K562 (cell line): ENCODE results near the gene FGFBP2. TPM values are rescaled to one million over a fixed set of nuclear protein-coding genes. Genes with fewer than 3 reads are reported as not detected.

Source experiments
- E2F4 ChIP-seq: sonication (generic); formaldehyde crosslinking; IDR thresholded peaks from 2 replicates; pipeline ENCODE4 v1.8.0; 2022; ENCODE audit warnings: mild to moderate bottlenecking, low read depth, missing genetic modification reagents
- NFRKB ChIP-seq: fragments of 450-650 bp; IDR thresholded peaks from 2 replicates; pipeline ENCODE4 v1.6.1; 2016; ENCODE audit warnings: low read depth
- THRB ChIP-seq: fragments of 450-650 bp; formaldehyde crosslinking; conservative IDR thresholded peaks from 2 replicates; pipeline ENCODE4 v1.4.0; 2022; ENCODE audit warnings: mild to moderate bottlenecking, missing genetic modification characterization
- ZNF518B ChIP-seq: fragments of 250-450 bp; sonication (Bioruptor Pico); IDR thresholded peaks from 2 replicates; pipeline ENCODE4 v1.5.0; 2021; ENCODE audit warnings: mild to moderate bottlenecking, moderate library complexity
- polyA plus RNA-seq, 8 experiments: library from polyadenylated mRNA; depleted of rRNA in 4 of 8; stranded (reverse) in 5 of 8; unstranded in 3 of 8; fragments of >200 nt; fragmentation: Nextera tagmentation in 2 of 8; fragmentation: Illumina TruSeq in 1 of 8; extraction: Ambion mirVana in 2 of 8; extraction: Trizol in 1 of 8; gene quantifications; 2 replicates each; pipeline versions ENCODE4 v1.2.1 to v1.2.3, GENCODE V29; 2011 to 2014; ENCODE audit warnings: inconsistent platforms in 1 of 8, missing spikeins in 1 of 8
- total RNA-seq, 7 experiments: library from RNA; depleted of rRNA in 6 of 7; stranded (reverse); fragments of >200 nt in 6 of 7; fragmentation: Illumina TruSeq in 2 of 7; extraction: Trizol in 2 of 7; gene quantifications; 2 replicates each; pipeline versions ENCODE4 v1.2.1 to v1.2.3, GENCODE V29; 2011 to 2021; ENCODE audit warnings: low replicate concordance in 1 of 7

The FGFBP2 gene
- total and polyA plus RNA-seq, 9 of the 15 experiments (the other 6 are each of a cell fraction or from before 2014, with no cell fraction given) = not detected

GRCh38 chr4:15912236-15912635, 50.7 kb downstream of the FGFBP2 start (continued):
- no peak for TF ChIP-seq ZNF518B
- TF ChIP-seq E2F4 (CRISPR knock-in tag) = no peak
- no peak for TF ChIP-seq NFRKB
- TF ChIP-seq THRB (CRISPR knock-in tag) = no peak

Other genes with a start within 250 kb of the FGFBP2 start
- gene CD38, start 184.8 kb downstream of the FGFBP2 start, total RNA-seq (2014; rRNA removed) = 0.12 TPM in 1 of 2 replicates, not detected in the other
- not detected in 2 replicates for gene CD38, start 184.8 kb downstream of the FGFBP2 start, total RNA-seq (2014; rRNA removed; fragmentation: Illumina TruSeq; extraction: Trizol)
- 0.04 TPM in 1 of 2 replicates, not detected in the other for gene CD38, start 184.8 kb downstream of the FGFBP2 start, total RNA-seq (2015; rRNA removed; fragmentation: Illumina TruSeq; extraction: Trizol)
- 0.04 TPM in 1 of 2 replicates, not detected in the other for gene CD38, start 184.8 kb downstream of the FGFBP2 start, total RNA-seq (2021)
- 0.01 and 0.04 TPM in 2 replicates for gene CD38, start 184.8 kb downstream of the FGFBP2 start, polyA plus RNA-seq (2011; rRNA removed)
- gene CD38, start 184.8 kb downstream of the FGFBP2 start, polyA plus RNA-seq (2014; fragmentation: Illumina TruSeq; extraction: Trizol) = not detected in 2 replicates
- gene CD38, start 184.8 kb downstream of the FGFBP2 start, polyA plus RNA-seq (2014; fragmentation: Nextera tagmentation; extraction: Ambion mirVana) = under 1 TPM in 1 of 2 experiments, not detected in 1; 0.06 TPM
- gene CD38, start 184.8 kb downstream of the FGFBP2 start, polyA plus RNA-seq (2014; rRNA removed) = not detected in 2 replicates
- gene FGFBP1, start 24.4 kb downstream of the FGFBP2 start, total RNA-seq (2014; rRNA removed) = not detected in 2 replicates
- not detected in 2 replicates for gene FGFBP1, start 24.4 kb downstream of the FGFBP2 start, total RNA-seq (2014; rRNA removed; fragmentation: Illumina TruSeq; extraction: Trizol)
- gene FGFBP1, start 24.4 kb downstream of the FGFBP2 start, total RNA-seq (2015; rRNA removed; fragmentation: Illumina TruSeq; extraction: Trizol) = not detected in 2 replicates
- not detected in 2 replicates for gene FGFBP1, start 24.4 kb downstream of the FGFBP2 start, total RNA-seq (2021)
- not detected in 2 replicates for gene FGFBP1, start 24.4 kb downstream of the FGFBP2 start, polyA plus RNA-seq (2011; rRNA removed)
- gene FGFBP1, start 24.4 kb downstream of the FGFBP2 start, polyA plus RNA-seq (2014; fragmentation: Illumina TruSeq; extraction: Trizol) = not detected in 2 replicates
- not detected for gene FGFBP1, start 24.4 kb downstream of the FGFBP2 start, polyA plus RNA-seq (2014; fragmentation: Nextera tagmentation; extraction: Ambion mirVana)
- not detected in 2 replicates for gene FGFBP1, start 24.4 kb downstream of the FGFBP2 start, polyA plus RNA-seq (2014; rRNA removed)
- not detected in 2 replicates for gene PROM1, start 120.8 kb upstream of the FGFBP2 start, total RNA-seq (2014; rRNA removed)
- not detected in 2 replicates for gene PROM1, start 120.8 kb upstream of the FGFBP2 start, total RNA-seq (2014; rRNA removed; fragmentation: Illumina TruSeq; extraction: Trizol)
- not detected in 2 replicates for gene PROM1, start 120.8 kb upstream of the FGFBP2 start, total RNA-seq (2015; rRNA removed; fragmentation: Illumina TruSeq; extraction: Trizol)
- 0.45 TPM in 1 of 2 replicates, not detected in the other for gene PROM1, start 120.8 kb upstream of the FGFBP2 start, total RNA-seq (2021)
- gene PROM1, start 120.8 kb upstream of the FGFBP2 start, polyA plus RNA-seq (2011; rRNA removed) = not detected in 2 replicates
- not detected in 2 replicates for gene PROM1, start 120.8 kb upstream of the FGFBP2 start, polyA plus RNA-seq (2014; fragmentation: Illumina TruSeq; extraction: Trizol)
- gene PROM1, start 120.8 kb upstream of the FGFBP2 start, polyA plus RNA-seq (2014; fragmentation: Nextera tagmentation; extraction: Ambion mirVana) = not detected
- gene PROM1, start 120.8 kb upstream of the FGFBP2 start, polyA plus RNA-seq (2014; rRNA removed) = 0.05 TPM in 1 of 2 replicates, not detected in the other